ENCODE data around the gene VKORC1.
"Not testable (repeated sequence)": the region's sequence is repeated elsewhere in the genome, so short reads cannot be mapped to it uniquely, and the experiment has no call there.

The VKORC1 gene

GRCh38 chr16:31107465-31107867, 12.9 kb upstream of the VKORC1 start:
- no peak for DNase-seq (ENCODE audit: low spot score)

DNA sequence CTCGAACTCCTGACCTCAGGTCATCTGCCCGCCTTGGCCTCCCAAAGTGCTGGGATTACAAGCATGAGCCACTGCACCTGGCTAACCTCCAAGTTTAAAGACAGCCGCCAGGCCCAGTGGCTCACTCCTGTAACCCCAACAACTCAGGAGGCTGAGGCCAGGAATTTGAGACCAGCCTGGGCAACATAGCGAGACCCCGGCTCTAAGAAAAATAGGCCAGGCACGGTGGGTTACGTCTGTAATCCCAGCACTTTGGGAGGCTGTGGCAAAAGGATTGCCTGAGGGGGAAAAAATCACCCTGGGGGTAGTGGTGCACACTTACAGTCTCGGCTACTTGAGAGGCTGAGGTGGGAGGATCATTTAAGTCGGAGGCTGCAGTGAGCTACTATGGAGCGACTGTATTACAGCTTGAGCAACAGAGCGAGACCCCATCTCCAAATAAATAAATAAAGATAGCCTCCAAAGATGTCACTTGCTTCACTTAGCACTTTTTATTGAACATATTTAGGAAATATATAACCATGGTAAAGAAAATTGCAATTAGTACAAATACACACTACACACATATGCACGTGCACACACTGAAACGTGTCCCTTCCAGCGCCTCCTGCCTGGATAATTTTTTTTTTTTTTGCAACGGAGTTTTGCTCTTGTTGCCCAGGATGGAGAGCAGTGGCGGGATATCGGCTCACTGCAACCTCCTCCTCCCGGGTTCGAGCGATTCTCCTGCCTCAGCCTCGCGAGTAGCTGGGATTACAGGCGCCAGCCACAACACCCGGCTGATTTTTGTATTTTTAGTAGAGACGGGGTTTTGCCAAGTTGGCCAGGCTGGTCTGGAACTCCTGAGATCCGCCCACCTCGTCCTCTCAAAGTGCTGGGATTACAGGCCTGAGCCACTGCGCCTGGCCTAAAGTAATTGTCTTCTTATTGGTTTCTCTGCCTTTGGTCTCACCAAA, 12.2 kb upstream of the VKORC1 start:
- no peak for DNase-seq (ENCODE audit: low spot score)

DNA sequence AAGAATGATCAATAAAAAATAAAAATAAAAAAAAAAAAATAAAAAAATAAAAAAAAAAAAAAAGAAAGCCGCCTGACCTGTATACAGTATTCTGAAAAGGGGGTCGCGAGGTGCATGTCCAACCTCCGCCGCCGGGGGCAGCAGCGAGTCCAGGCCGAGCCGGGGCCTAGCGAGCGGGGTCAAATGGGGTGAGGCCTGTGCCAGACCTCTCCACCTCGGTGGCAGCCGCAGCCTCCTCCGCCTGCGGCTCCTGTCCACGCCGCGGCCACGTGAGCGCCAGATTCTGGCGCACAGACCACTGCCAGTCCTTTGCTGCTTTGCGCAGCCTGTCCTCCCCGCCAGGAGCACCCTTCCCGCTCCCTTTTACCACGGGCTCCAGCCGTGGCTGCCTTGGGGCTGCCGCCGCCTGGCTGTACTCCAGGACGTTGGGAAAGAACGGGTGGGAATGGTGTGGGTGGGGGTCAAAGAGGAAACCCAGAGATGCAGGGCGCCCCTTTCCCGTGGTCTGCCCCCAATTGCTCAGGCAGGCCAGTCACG, 11.1 kb upstream of the VKORC1 start:
- DNase-seq (ENCODE audit: low spot score) = peak; percentile 76

DNA sequence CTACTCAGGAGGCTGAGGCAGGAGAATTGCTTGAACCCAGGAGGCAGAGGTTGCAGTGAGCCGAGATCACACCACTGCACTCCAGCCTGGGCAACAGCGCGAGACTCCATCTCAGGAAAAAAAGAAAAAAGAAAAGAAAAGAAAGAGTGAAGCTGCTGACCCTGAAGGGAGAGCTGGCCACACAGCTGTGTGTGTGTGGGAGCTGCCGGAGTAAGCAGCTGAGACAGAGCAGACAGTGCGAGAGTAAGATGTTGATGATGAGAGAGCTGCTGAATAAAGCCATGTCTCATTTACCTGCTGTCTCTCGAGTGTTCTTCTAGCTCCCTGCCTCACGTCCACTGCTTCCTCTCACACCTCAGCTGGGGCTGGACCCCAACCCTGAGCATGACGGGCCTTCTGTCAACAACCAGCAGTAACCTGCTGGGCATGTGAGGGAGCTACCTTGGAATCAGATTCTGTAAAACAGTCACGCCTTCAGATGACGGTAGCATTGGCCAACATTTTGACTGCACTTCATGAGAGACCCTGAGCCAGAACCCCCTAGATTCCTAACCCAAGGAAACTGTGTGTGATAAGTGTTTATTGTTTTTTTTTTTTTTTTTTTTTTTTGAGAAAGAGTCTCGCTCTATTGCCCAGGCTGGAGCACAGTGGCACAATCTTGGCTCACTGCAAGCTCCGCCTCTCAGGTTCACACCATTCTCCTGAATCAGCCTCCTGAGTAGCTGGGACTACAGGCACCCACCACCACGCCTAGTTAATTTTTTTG, 6.5 kb upstream of the VKORC1 start:
- DNase-seq (ENCODE audit: low spot score) = not testable (repeated sequence)

DNA sequence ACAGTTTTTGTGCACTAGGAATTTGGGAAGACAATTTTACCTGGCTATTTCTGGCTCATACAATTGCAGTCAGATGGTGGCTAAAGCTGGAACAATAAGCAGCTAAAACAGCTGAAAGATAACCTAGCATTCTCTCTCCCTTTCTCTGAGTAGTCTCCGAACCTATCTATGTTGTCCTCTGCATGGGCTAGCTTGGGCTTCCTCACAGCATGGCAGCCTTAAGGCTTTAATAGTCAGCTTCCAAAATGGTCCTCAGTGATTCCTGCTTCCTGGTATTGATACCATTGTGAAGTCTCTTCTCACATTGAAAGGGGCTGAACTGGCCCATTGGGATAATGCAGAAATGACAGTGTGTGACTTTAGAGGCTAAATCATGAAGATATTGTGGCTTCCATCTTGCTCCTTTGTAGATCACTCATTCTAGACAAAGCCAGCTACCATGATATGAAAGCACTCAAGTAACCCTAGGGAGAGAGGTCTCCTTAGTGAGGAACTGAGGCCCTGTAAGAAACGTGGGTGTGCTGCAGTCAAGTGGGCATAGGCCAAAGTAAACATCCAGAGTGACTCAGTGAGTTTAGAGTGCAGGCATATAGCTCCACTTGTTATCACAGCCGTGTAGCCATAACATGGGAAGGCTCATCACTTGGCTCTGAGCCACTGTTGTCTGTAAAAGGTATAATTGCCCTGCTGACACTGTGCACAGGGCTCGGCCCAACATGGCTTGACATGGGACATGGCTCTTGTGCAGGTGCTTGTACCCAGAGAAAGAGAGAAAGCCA, 5.5 kb upstream of the VKORC1 start:
- no peak for DNase-seq (ENCODE audit: low spot score)

DNA sequence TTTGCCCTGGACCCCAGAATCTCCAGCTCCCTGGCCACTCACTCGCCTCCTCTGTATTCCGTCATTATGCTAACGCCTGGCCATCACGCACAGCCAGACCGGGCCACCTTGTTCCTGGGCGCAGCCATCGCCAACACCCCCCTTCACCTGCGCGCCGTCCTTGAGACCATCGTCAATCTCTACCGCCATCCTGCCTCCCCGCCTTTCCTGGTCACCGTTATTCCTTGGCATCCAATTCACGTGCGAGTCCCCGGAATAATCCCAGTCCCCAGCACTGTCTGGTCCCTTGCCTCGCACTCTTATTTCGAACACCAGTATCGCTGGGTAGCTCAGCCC, 541 bp downstream of the VKORC1 start:
- no peak for DNase-seq (ENCODE audit: low spot score)

- no peak for DNase-seq (ENCODE audit: low spot score)
Measured at GRCh38 chr16:31093132-31093703, 1.4 kb downstream of the VKORC1 start.

DNA sequence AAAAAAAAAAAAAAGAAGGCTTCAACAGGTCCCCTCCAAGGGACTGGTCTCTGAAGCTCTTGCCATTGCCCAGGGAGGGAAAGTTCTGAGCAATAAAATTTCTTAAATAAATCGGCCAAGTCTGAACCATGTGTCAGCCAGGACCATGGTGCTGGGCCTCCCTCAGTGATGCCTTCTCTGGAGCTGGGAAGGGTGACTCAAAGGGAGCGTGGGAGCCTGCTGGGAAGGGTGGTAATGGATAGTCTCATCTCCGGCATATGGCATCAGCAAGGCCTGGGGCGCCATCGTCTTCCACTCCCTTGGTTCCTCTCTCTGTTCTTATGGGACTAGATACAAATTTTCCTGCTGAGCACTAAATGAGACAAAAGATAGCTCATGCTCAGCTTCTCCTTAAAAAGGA, 2.3 kb downstream of the VKORC1 start:
- DNase-seq (ENCODE audit: low spot score) = no peak

DNA sequence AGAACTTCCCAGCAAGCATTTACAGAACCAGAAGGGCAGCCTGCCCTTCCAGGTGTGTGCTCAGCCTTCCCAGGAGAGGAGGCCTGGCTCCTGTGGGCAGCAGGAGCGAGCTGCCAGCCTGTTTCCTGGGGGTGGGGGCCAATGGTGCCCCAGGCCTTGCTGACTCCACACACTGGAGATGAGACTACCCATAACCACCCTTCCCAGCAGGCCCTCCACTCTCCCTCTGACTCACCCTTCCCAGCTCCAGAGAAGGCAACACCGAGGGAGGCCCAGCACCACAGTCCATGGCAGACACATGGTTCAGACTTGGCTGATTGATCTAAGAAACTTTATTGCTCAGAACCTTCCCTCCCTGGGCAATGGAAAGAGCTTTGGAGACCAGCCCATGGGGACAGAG, 4.1 kb downstream of the VKORC1 start:
- no peak for DNase-seq (ENCODE audit: low spot score)

GRCh38 chr16:31089199-31089598, 5.4 kb downstream of the VKORC1 start:
- no peak for DNase-seq (ENCODE audit: low spot score)

DNA sequence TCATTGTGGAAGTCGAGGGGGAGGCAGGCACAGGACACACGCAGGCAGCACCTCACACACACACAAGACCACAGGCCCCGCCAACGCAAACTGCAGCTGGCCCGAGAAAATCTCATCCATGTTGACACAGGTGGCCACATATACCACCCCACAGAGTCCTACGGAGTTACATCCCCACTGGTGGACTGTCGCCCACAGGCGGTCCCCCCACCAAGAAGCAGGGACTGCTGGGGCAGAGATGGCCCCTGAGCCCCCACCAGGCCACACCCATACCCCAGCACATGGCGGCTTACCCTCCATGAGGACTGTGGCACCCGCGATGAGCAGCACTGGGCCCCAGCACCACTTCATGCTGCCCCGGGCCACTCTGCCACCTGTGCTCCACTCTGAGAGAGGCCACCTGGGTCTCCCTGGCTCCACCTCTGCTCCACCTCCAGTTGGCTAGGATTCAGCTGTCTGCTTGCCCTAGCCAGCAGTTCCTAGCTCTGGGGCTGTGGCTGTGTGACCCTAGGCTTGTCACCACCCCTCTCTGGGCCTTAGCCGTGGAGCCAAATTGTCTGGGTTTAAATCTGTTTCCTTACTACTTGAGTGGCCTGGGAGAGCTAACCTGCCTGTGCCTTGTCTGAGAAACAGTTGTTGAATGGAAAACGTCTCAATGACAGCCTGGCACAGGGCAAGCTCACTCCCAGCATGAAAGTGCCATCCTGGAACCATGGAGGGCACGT, 6.0 kb downstream of the VKORC1 start, which contains the start of gene PRSS53:
Gene PRSS53, minus strand, starts transcription at position 485 of the 725 bp plus-strand sequence. Its CDS starts 134 bp downstream, at position 351.
- DNase-seq (ENCODE audit: low spot score) = no peak

DNA sequence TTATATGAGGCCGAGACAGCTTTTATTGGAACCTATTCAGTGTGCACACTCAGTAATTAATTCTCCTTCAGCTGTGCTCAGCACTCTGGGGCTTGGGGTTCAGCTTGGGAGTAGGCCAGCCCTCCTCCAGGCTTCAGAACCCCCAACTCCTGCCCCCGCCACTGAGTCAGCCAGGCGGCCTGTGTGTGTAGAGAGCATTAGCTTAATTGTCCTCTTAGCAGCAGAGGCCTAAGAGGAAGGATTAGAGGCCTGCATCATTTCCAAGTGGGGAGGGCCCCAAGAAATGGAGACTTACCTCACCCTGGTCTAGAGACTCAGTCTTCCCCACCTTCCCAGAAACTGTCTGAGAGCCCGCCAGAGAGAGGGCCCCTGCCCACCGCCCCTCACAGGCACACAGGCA, 6.6 kb downstream of the VKORC1 start:
- DNase-seq (ENCODE audit: low spot score) = no peak

- DNase-seq (ENCODE audit: low spot score) = no peak
Measured at GRCh38 chr16:31087481-31087880, 7.1 kb downstream of the VKORC1 start.

GRCh38 chr16:31086629-31086906, 8.0 kb downstream of the VKORC1 start:
- no peak for DNase-seq (ENCODE audit: low spot score)

DNA sequence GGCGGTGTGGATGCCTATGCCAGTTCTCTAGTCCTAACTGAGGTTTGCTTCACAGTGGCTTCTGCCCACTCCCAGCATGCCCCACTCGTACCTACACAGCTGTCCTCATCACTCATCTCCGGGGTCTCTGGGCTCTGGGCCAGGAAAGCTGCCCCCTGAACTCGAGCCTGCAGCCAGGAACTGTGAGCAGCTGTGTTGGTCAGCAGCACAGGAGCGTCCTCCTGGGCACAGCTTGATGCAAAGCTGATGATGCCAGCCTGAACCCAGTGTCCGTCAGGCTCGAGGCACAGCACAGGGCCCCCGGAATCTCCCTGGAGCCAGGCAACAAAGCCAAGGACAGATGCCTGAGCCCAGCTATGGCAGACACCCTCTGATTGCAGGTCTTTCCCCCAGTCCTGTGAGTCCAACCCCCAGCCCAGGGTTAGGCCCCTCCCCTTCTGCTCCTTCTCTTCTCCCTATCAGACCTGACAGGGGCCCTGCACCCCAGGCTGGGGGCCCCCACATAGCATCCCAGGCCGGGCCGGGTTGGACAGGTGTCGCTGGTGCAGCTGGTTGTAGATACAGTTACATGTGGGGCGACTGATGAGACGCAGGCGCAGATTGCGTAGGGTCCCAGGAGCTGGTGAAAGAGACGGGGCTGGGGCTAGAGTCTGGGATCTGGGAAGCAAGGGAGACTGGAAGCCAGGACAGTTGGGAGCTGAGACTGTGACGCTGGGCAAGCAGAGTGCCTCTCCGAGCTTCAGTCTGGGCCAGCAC, 8.5 kb downstream of the VKORC1 start:
- DNase-seq (ENCODE audit: low spot score) = no peak

- DNase-seq (ENCODE audit: low spot score) = no peak
Measured at GRCh38 chr16:31085411-31085810, 9.2 kb downstream of the VKORC1 start.

GRCh38 chr16:31084584-31085302, 9.9 kb downstream of the VKORC1 start:
- DNase-seq (ENCODE audit: low spot score) = no peak

GRCh38 chr16:31083981-31084380, 10.6 kb downstream of the VKORC1 start:
- DNase-seq (ENCODE audit: low spot score) = no peak

DNA sequence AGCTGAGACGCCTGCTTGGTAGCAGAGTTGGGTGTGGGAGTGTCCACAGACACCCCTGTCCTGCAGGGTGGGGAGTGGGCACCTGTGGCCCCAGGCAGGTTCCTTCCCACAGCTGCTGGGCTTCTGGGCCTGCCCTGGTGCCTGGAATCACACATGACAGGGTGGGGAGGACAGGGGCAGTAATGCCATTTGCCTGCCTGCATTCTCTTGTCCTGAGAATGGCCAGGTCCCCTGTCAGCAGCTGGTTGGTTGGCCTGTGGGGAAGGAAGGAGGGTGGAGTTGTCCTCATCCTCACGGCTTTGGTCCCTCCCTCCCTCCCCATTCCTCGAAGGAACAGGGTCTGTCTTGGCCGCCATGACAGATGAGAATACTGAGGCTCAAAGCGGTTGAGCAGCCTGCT, 11.0 kb downstream of the VKORC1 start:
- DNase-seq (ENCODE audit: low spot score) = no peak

GRCh38 chr16:31083081-31083480, 11.5 kb downstream of the VKORC1 start:
- DNase-seq (ENCODE audit: low spot score) = no peak
